GOT3 (cell line): Measurements from ENCODE around the gene TOM1.
A peak's percentile ranks its signal among the peaks of the same experiment; 100 is the strongest.
"Not testable (repeated sequence)": the region's sequence is repeated elsewhere in the genome, so short reads cannot be mapped to it uniquely, and the experiment has no call there.

Experiments
- DNase-seq: peaks from one replicate; lab custom pipeline; 2025; ENCODE audit warnings: mixed read lengths; lab: John Stamatoyannopoulos, UW

Gene TOM1

DNA sequence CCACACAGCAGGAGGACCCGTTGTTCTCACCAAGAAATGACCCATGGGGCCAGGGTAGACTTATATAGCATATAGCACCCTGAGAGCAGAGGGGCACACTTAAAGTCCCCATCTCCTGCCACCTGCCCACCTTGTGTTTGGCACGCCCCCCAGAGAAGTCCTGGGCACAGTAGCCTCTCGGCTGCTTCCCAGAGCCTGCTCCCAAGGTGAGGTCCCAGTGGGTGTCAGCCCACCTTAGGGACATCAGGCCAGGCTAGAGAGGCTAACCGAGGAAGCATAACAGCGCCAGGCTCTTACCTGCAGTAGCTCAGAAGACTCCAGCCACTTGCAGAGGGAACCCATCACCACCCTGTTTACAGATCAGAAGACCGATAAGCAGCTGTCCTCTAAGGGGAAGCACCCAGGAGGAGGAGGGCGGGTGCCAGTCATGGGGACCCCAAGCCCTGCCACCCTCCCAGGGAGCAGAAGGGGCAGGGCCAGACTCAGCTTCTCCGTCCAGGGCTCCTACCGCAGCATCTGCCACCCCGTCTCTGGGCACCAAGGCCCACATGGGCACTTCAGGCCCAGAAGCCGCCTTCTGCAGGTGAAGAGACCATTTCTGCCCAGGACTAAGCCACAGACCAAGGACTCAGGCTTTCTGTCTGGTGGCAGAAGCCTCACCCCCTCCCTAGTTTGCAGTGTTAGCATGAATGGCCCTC is 46.3 kb downstream of the TOM1 start:
- no peak for DNase-seq

- DNase-seq: no peak
Observed at GRCh38 chr22:35346596-35347220, 47.0 kb downstream of the TOM1 start.

GRCh38 chr22:35347462-35347861 is 47.8 kb downstream of the TOM1 start:
- DNase-seq: no peak

DNA sequence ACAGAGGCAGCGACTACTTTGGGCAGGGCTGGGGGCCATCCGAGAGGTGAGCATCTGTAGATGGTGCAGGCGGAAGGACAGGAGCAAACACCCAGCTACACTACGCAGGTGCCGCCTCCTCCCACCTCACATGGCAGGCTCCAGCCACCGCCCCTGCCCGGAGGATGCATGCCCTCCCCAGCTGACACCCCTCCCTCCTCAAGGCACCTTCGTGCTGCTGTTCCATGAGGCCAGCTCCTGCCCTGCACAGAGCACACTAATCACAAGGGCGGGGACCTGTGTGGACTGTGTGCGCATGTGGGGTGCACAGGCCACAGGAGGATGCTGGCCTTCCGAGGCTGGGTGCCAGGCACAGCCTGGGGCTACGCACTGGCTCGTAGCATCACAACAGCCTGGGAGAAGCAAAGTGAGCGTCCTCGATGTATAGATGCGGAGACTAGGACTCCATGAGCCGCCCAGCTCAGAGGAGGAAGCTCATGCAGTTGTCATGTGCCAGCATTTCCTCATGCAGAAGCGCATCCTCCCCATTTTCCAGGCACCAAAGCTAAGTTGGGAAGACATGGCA is 48.4 kb downstream of the TOM1 start:
- DNase-seq: no peak

GRCh38 chr22:35348703-35349102 is 49.0 kb downstream of the TOM1 start:
- no peak for DNase-seq

GRCh38 chr22:35349368-35349703 is 49.6 kb downstream of the TOM1 start:
- DNase-seq: no peak

- DNase-seq: no peak
Observed at GRCh38 chr22:35349704-35350538, 50.2 kb downstream of the TOM1 start.

- DNase-seq: peak; percentile 84
Observed at GRCh38 chr22:35350539-35351503, 51.1 kb downstream of the TOM1 start.

DNA sequence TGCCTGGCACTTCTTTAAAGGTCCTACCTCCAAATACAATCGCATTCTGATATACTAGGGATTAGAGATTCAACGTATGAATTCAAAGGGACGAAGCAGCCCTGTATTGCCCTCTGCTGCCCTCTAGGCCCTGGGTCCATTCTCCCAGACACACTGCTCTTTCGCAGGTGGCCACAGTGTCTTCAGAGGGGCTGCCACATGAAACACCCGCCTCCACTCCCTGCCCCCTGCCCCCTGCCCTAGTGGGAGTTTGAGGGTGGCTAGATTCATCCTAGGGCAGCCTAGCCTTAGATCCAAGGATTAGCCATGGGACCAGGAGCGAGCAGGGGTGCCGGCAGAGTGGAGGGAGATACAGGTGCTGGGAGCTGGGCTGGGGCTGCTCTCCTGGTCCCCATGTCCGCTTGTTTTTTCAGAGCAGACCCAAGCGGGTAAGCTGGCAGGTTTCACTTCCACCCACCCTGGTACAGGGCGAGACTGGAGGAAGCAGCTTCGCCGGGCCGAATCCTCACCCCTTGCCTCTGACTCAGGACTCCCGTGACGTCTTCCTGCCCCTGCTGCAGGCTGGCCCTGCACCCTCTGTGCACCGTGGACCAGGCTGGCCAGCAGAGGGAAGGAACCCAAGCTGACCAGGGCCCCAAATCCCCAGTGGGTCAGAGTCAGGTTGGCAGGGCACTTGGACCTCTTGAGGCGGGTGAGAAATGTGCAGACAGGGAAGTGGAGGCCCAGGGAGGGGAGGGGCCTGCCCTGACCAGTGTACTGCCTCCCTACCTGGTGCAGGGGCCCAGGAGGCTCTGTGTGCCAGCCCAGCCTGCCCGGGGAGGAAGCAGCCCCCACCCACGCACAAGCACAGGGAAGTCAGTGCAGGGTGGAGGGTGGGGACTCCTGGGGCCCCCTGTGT is 52.8 kb downstream of the TOM1 start:
- DNase-seq: no peak

GRCh38 chr22:35353318-35353717 is 53.6 kb downstream of the TOM1 start:
- no peak for DNase-seq

DNA sequence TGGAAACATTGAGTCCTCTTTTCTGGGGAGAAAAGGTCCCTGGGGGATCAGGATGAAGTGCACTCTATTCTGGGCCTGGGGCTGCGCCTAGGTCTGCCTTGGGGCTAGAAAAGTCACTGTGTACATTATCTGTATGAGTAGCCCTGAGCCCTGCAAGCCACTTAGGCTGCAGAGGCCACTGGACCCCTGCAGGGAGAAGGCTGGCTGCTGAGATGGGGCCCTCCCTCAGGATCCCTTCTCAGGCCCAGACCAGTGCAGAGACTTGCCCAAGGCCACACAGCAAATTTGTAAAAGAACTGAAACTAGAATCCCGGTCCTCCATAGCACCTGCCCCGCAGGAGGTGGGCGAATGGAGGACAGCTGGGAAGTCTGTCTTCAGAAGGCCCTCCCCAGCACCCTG is 54.4 kb downstream of the TOM1 start:
- no peak for DNase-seq

DNA sequence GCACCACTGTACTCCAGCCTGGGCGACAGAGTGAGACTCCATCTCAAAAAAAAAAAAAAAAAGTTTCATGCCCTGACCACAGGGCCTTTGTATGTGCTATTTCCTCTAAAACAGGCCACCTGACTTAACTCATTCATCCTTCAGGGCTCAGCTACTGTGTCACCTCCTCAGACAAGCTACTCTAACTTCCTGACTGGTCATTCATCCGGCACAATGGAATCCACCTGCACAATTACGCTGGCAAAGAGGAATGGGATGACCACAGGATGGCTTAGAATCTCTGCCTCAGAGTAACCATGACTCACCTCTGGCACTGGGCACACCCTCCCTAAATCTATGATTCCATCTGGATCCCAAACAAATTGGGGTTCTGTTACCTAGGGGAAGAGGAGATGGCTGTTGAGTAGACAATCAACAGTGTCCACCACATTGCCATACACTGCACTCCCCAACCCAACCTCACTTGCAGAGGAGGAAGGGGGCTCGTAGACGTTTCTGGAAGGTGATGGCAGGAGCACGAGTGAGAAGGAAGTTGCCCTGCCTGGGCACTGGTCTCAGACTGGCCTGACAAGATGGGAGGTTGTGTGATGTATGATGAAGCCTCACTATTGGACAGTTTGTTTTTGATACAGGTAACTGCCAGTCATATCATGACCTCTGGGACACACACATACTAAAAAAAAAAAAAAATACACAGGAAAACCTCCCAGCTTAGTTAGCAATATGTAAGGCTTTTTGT is 58.4 kb downstream of the TOM1 start:
- no peak for DNase-seq

GRCh38 chr22:35359380-35360065 is 59.8 kb downstream of the TOM1 start:
- no peak for DNase-seq

GRCh38 chr22:35361001-35361558 is 61.4 kb downstream of the TOM1 start:
- DNase-seq: no peak

- no peak for DNase-seq
Observed at GRCh38 chr22:35363566-35364086, 63.9 kb downstream of the TOM1 start.

GRCh38 chr22:35364230-35364629 is 64.5 kb downstream of the TOM1 start:
- not testable (repeated sequence) for DNase-seq

DNA sequence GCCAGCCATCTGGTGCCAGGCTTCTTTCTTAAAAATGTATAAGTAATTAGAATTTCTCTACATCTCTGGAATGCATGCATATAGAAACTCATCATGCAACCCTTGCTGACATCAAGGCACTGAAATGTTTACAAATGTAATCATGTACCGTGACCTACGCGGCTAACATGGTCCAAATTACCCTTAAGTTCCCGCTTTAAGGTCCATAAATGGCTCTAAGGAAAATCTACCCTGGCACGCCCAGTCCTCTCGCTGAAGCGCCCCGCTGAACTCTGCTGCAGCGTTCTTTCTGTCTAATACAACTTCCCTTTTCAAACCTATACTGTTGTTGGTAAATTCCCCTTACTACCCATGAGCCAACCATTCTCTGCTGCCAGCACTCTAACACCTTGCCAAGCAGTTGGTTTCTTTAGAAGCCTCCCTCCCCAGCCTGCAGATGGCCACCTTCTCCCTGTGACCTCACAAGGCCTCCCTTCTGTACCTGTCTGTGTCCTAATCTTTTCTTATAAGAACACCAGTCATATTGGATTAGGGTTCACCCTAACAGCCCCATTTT is 67.7 kb downstream of the TOM1 start:
- DNase-seq: no peak

- DNase-seq: no peak
Observed at GRCh38 chr22:35368386-35368785, 68.7 kb downstream of the TOM1 start.
